Dendritic cell treated with granulocyte-macrophage colony-stimulating factor and Interleukin-4, amounts not matched to agents 40 ng/mL and 50 ng/mL, for 4 days (primary cell): ENCODE measurements around the gene SLC35F5.

Experiments
- H3K27ac Mint-ChIP-seq: one replicate; pipeline ENCODE4 v1.8.0; 2022; ENCODE audit warnings: mild to moderate bottlenecking, mixed read lengths
- H3K27me3 Mint-ChIP-seq: one replicate; pipeline ENCODE4 v1.8.0; 2022; ENCODE audit warnings: mild to moderate bottlenecking, mixed read lengths
- H3K36me3 Mint-ChIP-seq: one replicate; pipeline ENCODE4 v1.8.0; 2022; ENCODE audit warnings: low read depth, mixed read lengths
- H3K4me1 Mint-ChIP-seq: one replicate; pipeline ENCODE4 v1.8.0; 2022; ENCODE audit warnings: low read depth, mixed read lengths
- H3K4me3 Mint-ChIP-seq: one replicate; pipeline ENCODE4 v1.8.0; 2022; ENCODE audit warnings: mild to moderate bottlenecking, moderate library complexity, mixed read lengths
- H3K9me3 Mint-ChIP-seq: one replicate; pipeline ENCODE4 v1.8.0; 2022; ENCODE audit warnings: mixed read lengths
- intact Hi-C: fragments of 100-400 bp; cut with micrococcal nuclease; formaldehyde crosslinking; loops from one replicate; pipeline ENCODE4 v1.15.0; 2022

The SLC35F5 gene

GRCh38 chr2:113768770-113769169 lies 12.3 kb upstream of the SLC35F5 start:
- H3K27ac Mint-ChIP-seq: no peak overlapping the region
- H3K4me3 Mint-ChIP-seq: no peak overlapping the region
- H3K27me3 Mint-ChIP-seq: no peaks in the 10 kb centered on the region
- peaks cover 15% of the 10 kb centered on the region for H3K4me1 Mint-ChIP-seq
- no peaks in the 10 kb centered on the region for H3K36me3 Mint-ChIP-seq
- H3K9me3 Mint-ChIP-seq: peaks cover 12% of the 10 kb centered on the region
- intact Hi-C loops: no loop called here

GRCh38 chr2:113767811-113768460 lies 11.5 kb upstream of the SLC35F5 start:
- intact Hi-C loops: no loop called here

GRCh38 chr2:113765276-113765675 lies 8.8 kb upstream of the SLC35F5 start:
- H3K4me3 Mint-ChIP-seq: no peak overlapping the region
- H3K4me1 Mint-ChIP-seq: peaks cover 22% of the 10 kb centered on the region
- H3K9me3 Mint-ChIP-seq: peaks cover 12% of the 10 kb centered on the region
- intact Hi-C loops: no loop called here
- peak overlapping the region; percentile 58 for H3K27ac Mint-ChIP-seq
- H3K36me3 Mint-ChIP-seq: no peaks in the 10 kb centered on the region
- H3K27me3 Mint-ChIP-seq: no peaks in the 10 kb centered on the region

More at GRCh38 chr2:113767811-113768460, 11.5 kb upstream of the SLC35F5 start:
- peaks cover 17% of the 10 kb centered on the region for H3K4me1 Mint-ChIP-seq
- no peak overlapping the region for H3K27ac Mint-ChIP-seq
- H3K27me3 Mint-ChIP-seq: no peaks in the 10 kb centered on the region
- H3K36me3 Mint-ChIP-seq: no peaks in the 10 kb centered on the region
- no peak overlapping the region for H3K4me3 Mint-ChIP-seq
- H3K9me3 Mint-ChIP-seq: peaks cover 12% of the 10 kb centered on the region

GRCh38 chr2:113762377-113763118 lies 6.1 kb upstream of the SLC35F5 start:
- no peak overlapping the region for H3K4me3 Mint-ChIP-seq
- intact Hi-C loops: no loop called here
- H3K4me1 Mint-ChIP-seq: peaks cover 22% of the 10 kb centered on the region
- no peaks in the 10 kb centered on the region for H3K9me3 Mint-ChIP-seq
- H3K27me3 Mint-ChIP-seq: no peaks in the 10 kb centered on the region
- no peak overlapping the region for H3K27ac Mint-ChIP-seq
- no peaks in the 10 kb centered on the region for H3K36me3 Mint-ChIP-seq

- H3K4me1 Mint-ChIP-seq: peaks cover 20% of the 10 kb centered on the region
- H3K4me3 Mint-ChIP-seq: no peak overlapping the region
- H3K27me3 Mint-ChIP-seq: no peaks in the 10 kb centered on the region
- intact Hi-C loops: no loop called here
- no peak overlapping the region for H3K27ac Mint-ChIP-seq
- peaks cover 13% of the 10 kb centered on the region for H3K36me3 Mint-ChIP-seq
- H3K9me3 Mint-ChIP-seq: no peaks in the 10 kb centered on the region
These were observed 4.0 kb upstream of the SLC35F5 start for GRCh38 chr2:113760400-113760799.

GRCh38 chr2:113757138-113757657 lies 756 bp upstream of the SLC35F5 start:
- intact Hi-C loops: loop anchor here (2.0 kb wide), 1 partner anchor 134 kb away; the partner anchor contains the start of gene ACTR3
- Mint-ChIP-seq H3K27ac (peak overlapping the region; percentile 95), H3K4me3 (peak overlapping the region; percentile 87), H3K9me3 (no peaks in the 10 kb centered on the region), H3K36me3 (peaks cover 27% of the 10 kb centered on the region), H3K27me3 (no peaks in the 10 kb centered on the region), H3K4me1 (peaks cover 5% of the 10 kb centered on the region)

- H3K4me3 Mint-ChIP-seq: peak overlapping the region; percentile 87
- peaks cover 39% of the 10 kb centered on the region for H3K36me3 Mint-ChIP-seq
- H3K27me3 Mint-ChIP-seq: no peaks in the 10 kb centered on the region
- peak overlapping the region; percentile 95 for H3K27ac Mint-ChIP-seq
- intact Hi-C loops: loop anchor here (2.0 kb wide), 1 partner anchor 135 kb away; the partner anchor contains the start of gene ACTR3
- H3K9me3 Mint-ChIP-seq: no peaks in the 10 kb centered on the region
- peaks cover 5% of the 10 kb centered on the region for H3K4me1 Mint-ChIP-seq
These were observed 547 bp downstream of the SLC35F5 start for GRCh38 chr2:113755835-113756354.

GRCh38 chr2:113755035-113755834 lies 1.2 kb downstream of the SLC35F5 start:
- no peaks in the 10 kb centered on the region for H3K9me3 Mint-ChIP-seq
- no peaks in the 10 kb centered on the region for H3K27me3 Mint-ChIP-seq
- H3K36me3 Mint-ChIP-seq: peaks cover 46% of the 10 kb centered on the region
- peak overlapping the region; percentile 95 for H3K27ac Mint-ChIP-seq
- intact Hi-C loops: no loop called here
- peaks cover 5% of the 10 kb centered on the region for H3K4me1 Mint-ChIP-seq
- peak overlapping the region; percentile 87 for H3K4me3 Mint-ChIP-seq

- H3K4me1 Mint-ChIP-seq: peaks cover 5% of the 10 kb centered on the region
- H3K27me3 Mint-ChIP-seq: no peaks in the 10 kb centered on the region
- H3K9me3 Mint-ChIP-seq: no peaks in the 10 kb centered on the region
- H3K36me3 Mint-ChIP-seq: peaks cover 53% of the 10 kb centered on the region
- no peak overlapping the region for H3K27ac Mint-ChIP-seq
- intact Hi-C loops: loop anchor here (5.0 kb wide), 1 partner anchor 178 kb away; no protein-coding TSS in a partner anchor
- H3K4me3 Mint-ChIP-seq: no peak overlapping the region
These were observed 2.3 kb downstream of the SLC35F5 start for GRCh38 chr2:113754160-113754559.

- H3K4me3 Mint-ChIP-seq: no peak overlapping the region
- intact Hi-C loops: loop anchor here (5.0 kb wide), 1 partner anchor 182 kb away; no protein-coding TSS in a partner anchor
- no peaks in the 10 kb centered on the region for H3K27me3 Mint-ChIP-seq
- peaks cover 3% of the 10 kb centered on the region for H3K4me1 Mint-ChIP-seq
- H3K9me3 Mint-ChIP-seq: no peaks in the 10 kb centered on the region
- H3K36me3 Mint-ChIP-seq: peaks cover 76% of the 10 kb centered on the region
- peak overlapping the region; percentile 12 for H3K27ac Mint-ChIP-seq
These were observed 6.1 kb downstream of the SLC35F5 start for GRCh38 chr2:113750385-113750784.

GRCh38 chr2:113741091-113741490 lies 15.4 kb downstream of the SLC35F5 start:
- Mint-ChIP-seq H3K27me3 (no peaks in the 10 kb centered on the region), H3K4me1 (no peaks in the 10 kb centered on the region), H3K9me3 (no peaks in the 10 kb centered on the region), H3K27ac (no peak overlapping the region), H3K4me3 (no peak overlapping the region), H3K36me3 (peaks cover 83% of the 10 kb centered on the region)
- intact Hi-C loops: no loop called here

- intact Hi-C loops: no loop called here
- H3K27me3 Mint-ChIP-seq: no peaks in the 10 kb centered on the region
- H3K36me3 Mint-ChIP-seq: peaks cover 72% of the 10 kb centered on the region
- H3K4me1 Mint-ChIP-seq: no peaks in the 10 kb centered on the region
- no peak overlapping the region for H3K4me3 Mint-ChIP-seq
- no peaks in the 10 kb centered on the region for H3K9me3 Mint-ChIP-seq
- H3K27ac Mint-ChIP-seq: no peak overlapping the region
These were observed 16.6 kb downstream of the SLC35F5 start for GRCh38 chr2:113739849-113740248.

GRCh38 chr2:113734185-113734584 lies 22.3 kb downstream of the SLC35F5 start:
- no peak overlapping the region for H3K4me3 Mint-ChIP-seq
- H3K36me3 Mint-ChIP-seq: peaks cover 54% of the 10 kb centered on the region
- H3K4me1 Mint-ChIP-seq: peaks cover 5% of the 10 kb centered on the region
- H3K9me3 Mint-ChIP-seq: no peaks in the 10 kb centered on the region
- no peaks in the 10 kb centered on the region for H3K27me3 Mint-ChIP-seq
- no peak overlapping the region for H3K27ac Mint-ChIP-seq
- intact Hi-C loops: no loop called here
